Epithelial cell of esophagus (primary cell): ENCODE measurements around the gene PTH2.
"Not testable (repeated sequence)": the region's sequence is repeated elsewhere in the genome, so short reads cannot be mapped to it uniquely, and the experiment has no call there.

Experiments used
- DNase-seq: peaks from one replicate; pipeline ENCODE4 v3.0.0; 2010; ENCODE audit warnings: low read depth
- H3K4me3 ChIP-seq: 2 replicates; pipeline ENCODE4 v1.5.1; 2011; ENCODE audit warnings: mild to moderate bottlenecking, low read length, control low read depth
- TF ChIP-seq, protein P1 (sequence below): IDR thresholded peaks from 2 replicates; pipeline ENCODE4 v1.5.1; 2011; ENCODE audit warnings: low read depth, mild to moderate bottlenecking, low read length, control low read depth, inconsistent platforms; ENCODE audit not compliant: insufficient read depth; ENCODE audit errors: missing control alignments

PTH2 gene

DNA sequence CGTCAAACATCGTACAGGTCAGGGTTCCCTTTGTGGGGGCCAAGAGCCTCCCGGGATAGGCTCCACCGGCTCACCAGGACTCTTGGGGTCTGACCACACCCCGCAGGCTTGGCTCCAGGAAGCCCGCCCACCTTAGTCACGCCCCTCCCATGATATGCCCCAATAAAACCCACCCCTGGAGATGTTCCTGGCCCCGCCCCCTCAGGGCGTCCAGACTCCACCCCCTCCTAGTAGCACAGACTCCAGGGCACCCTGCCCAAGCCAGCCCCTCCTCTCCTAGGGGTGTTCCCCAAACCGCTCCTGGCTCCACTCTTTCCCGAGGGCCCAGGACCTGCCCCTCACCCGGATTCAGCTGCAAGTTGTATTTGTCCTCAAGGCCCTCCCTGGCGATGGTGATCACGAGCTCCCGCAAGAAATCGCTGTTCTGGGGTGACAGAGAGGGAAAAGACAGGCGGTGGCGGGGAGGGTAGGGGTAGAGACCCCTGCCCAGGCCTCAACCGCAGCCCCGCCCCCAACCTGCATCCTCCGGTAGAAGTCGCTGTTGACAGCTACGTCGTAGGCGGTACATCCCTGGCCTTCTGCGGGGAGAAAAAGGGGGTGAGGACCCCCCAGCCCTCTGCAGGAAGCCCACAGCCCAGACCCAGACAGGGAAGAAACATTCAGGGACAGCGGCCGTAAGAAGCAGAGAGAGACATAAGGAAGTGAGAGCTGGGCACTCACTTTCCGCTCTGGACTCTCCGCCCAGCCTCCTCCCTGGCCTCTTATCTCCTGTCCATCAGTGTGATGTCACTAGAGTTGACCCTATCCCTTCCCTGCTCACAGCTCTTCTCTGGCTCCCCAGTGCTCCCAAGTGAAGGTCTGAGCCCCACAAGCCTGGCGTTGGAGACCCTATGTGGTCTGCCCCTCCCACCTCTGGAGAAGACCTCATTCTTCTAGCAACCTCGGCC, 24.5 kb upstream of the PTH2 start:
- H3K4me3 ChIP-seq = no peak overlapping the region
- TF ChIP-seq, protein P1, sequence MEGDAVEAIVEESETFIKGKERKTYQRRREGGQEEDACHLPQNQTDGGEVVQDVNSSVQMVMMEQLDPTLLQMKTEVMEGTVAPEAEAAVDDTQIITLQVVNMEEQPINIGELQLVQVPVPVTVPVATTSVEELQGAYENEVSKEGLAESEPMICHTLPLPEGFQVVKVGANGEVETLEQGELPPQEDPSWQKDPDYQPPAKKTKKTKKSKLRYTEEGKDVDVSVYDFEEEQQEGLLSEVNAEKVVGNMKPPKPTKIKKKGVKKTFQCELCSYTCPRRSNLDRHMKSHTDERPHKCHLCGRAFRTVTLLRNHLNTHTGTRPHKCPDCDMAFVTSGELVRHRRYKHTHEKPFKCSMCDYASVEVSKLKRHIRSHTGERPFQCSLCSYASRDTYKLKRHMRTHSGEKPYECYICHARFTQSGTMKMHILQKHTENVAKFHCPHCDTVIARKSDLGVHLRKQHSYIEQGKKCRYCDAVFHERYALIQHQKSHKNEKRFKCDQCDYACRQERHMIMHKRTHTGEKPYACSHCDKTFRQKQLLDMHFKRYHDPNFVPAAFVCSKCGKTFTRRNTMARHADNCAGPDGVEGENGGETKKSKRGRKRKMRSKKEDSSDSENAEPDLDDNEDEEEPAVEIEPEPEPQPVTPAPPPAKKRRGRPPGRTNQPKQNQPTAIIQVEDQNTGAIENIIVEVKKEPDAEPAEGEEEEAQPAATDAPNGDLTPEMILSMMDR = no peak
- peak; percentile 24 for DNase-seq

DNA sequence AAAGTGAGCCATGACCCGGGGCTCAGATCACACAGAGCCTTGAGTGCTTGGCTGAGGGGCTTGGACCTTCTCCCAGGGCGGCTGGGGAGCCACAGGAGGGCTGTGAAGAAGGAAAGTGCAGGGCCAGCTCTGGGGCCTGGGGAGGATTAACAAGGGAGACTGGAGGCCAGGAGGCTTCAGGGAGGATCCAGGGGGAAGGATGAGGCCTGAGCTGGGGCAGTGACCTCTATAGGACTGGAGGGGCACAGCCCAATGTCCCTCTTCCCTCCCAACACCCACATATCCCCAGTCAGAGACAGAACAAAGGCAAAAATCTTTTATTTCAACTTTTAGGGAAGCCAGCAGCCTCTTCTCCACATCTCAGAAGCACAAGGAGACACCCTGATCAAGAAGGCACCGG, 22.8 kb upstream of the PTH2 start:
- DNase-seq = no peak
- H3K4me3 ChIP-seq = no peak overlapping the region
- TF ChIP-seq, protein P1 = no peak

DNA sequence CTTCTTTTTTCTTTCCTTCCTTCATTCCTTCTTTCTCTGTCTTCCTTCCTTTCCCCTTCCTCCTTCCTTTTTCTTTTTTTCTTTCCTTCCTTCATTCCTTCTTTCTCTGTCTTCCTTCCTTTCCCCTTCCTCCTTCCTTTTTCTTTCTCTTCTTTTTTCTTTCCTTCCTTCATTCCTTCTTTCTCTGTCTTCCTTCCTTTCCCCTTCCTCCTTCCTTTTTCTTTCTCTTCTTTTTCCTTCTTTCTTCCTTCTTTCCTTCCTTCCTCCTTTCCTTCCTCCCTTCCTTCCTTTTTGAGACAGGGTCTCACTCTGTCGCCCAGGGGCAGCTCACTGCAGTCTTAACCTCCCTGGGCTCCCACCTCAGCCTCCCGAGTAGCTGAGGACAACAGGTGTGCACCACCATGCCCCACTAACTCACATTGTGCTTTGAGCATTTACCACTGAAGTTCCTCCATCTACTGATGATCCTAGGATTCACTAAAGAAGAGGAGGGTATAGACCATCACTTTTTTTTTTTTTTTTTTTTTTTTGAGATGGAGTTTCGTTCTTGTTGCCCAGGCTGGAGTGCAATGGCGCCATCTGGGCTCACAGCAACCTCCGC, 21.0 kb upstream of the PTH2 start:
- H3K4me3 ChIP-seq = not testable (repeated sequence)

DNA sequence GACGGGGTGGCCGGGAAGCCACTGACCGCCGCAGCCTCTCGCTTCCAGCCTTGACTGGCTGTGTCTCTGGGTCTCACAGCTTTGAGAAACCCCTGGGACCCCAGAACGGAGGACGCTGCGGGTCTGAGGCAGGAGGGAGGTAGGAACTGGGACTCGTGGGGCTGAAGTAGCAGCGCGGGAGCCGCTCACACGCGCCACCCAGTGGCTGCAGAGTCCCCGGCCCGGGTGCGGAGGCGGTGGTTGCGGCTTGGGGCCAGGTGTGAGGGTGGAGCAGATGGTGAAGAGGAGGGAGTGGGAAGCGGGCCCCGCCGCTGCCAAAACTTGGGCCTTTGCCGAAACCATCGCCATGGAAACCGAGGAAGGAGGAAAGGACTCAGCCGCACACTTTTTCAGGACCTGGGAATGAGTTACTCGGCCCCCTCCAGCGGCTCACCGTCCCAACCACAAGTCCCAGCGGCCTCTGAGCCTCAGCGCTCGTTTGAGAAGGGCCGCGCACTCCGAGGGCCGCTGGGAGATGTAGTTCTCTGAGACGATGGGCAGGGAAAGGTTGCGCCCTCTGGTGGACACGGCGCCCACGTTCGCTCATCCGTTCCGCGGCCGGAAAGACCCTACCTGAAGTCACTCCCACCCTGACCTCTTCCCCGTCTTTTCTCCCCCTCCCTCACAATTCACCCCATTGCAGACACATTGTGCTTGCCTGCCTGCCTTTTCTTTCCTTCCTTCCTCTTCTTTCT, 20.3 kb upstream of the PTH2 start:
- peak; percentile 94 for DNase-seq
- TF ChIP-seq, protein P1 = peak; percentile 72
- peak overlapping the region; percentile 71 for H3K4me3 ChIP-seq

More for the DNA sequence above, 21.0 kb upstream of the PTH2 start:
- DNase-seq = not testable (repeated sequence)

DNA sequence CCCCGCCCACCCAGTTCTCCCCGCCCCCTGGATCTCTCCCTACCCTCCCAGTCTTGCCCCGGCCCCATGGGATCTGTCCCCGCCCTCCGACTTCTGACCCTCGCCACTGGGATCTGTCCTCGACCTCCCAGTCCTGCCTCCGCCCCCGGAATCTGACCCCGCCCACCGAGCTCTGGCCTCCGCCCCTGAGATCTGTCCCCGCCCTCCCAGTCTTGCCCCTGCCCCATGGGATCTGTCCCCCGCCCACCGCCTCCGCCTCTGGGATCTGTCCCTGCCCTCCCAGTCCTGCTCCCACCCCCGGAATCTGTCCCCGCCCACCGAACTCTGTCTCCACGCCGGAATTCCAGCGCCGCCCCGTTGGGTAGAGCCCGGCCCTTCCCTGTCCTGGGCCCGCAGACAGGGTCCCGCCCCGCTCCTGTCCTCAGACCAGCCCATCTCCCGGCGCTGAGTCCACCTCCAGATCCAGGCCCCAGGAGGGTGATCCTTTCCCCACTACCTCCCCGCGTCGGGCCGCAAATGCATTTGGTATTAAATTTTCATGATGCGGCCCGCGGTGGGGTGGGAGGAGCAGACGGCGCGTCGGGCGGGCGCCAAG, 19.6 kb upstream of the PTH2 start:
- H3K4me3 ChIP-seq = peak overlapping the region; percentile 71
- TF ChIP-seq, protein P1 = no peak
- peak; percentile 95 for DNase-seq

DNA sequence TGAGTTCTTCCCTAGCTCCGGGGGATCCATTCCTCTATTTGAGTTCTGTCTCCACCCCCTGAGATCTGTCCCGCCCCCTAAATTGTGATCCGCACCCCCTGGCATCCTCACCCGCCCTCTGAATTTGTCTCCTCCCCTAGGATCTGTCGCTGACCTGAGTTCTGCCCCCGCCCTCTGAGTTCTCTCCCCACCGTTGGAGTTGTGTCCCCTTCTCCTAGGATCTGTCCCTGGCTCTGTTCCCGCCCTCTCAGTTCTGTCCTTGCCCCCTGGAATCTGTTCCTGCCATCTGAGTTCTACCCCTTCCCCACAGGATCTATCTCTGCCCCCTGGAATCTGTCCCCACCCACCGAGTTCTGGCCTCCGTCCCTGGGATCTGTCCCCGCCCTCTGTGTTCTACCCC, 19.1 kb upstream of the PTH2 start:
- TF ChIP-seq, protein P1 = no peak
- DNase-seq = no peak
- peak overlapping the region; percentile 71 for H3K4me3 ChIP-seq

DNA sequence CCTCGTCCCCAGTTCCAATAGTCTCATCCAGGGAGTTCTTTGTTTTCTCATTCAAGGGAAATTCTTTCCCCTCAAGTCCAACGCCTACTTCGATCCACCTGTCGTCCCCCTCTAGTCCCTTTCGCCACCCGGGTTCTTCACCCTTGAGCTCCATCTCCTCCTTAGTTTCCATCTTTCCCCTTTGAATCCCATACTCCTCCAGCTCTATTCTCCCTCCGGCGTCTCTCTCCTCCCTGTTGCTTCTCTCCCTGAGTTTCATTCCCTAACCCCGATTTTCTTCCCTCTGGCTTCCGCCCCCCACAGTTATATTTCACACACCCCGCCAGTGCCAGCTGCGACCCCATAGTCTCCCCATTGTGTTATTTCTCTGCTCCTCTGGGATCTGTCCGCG, 18.7 kb upstream of the PTH2 start:
- TF ChIP-seq, protein P1 = no peak
- no peak overlapping the region for H3K4me3 ChIP-seq
- no peak for DNase-seq
